Endothelial cell of umbilical vein (primary cell): Measurements from ENCODE around the gene FMN1. TPM values are rescaled to one million over a fixed set of nuclear protein-coding genes. Genes with fewer than 3 reads are reported as not detected.

Experiments
- BruUV-seq: library from RNA; stranded (reverse); fragments of 400-500 nt; replicated peaks from 2 replicates; lab custom pipeline; 2021; lab: Mats Ljungman, UMichigan
- CTCF ChIA-PET: fragments of 300-600, 350-600 bp; sonication (Branson Sonifier 250); formaldehyde crosslinking; loops from one replicate; lab custom pipeline; 2021; ENCODE audit warnings: antibody characterized with exemption, inconsistent platforms; lab: Charles Lee
- POLR2A ChIA-PET: fragments of 300-600, 350-600 bp; sonication (Branson Sonifier 250); formaldehyde crosslinking; loops from one replicate; lab custom pipeline; 2021; ENCODE audit warnings: antibody characterized with exemption, inconsistent platforms; lab: Charles Lee
- DNase-seq: peaks from one replicate; pipeline ENCODE4 v3.0.0-alpha.2; 2011; ENCODE audit warnings: low read depth, low spot score
- FAIRE-seq: peaks from 2 replicates; lab custom pipeline; 2011; peaks lifted over from hg19 to GRCh38; lab: Jason Lieb, UNC
- H2AFZ ChIP-seq: 2 replicates; pipeline ENCODE4 v1.6.0; 2012; ENCODE audit warnings: low read depth, low read length, control low read depth, inconsistent platforms
- H3K27ac ChIP-seq: 2 replicates; pipeline ENCODE4 v1.5.1; 2011; ENCODE audit warnings: low read depth, mild to moderate bottlenecking, control low read depth, low read length, moderate library complexity; ENCODE audit not compliant: insufficient read depth
- H3K27me3 ChIP-seq, 2 experiments: 2 replicates each; pipeline versions ENCODE4 v1.6.0 to v1.6.1; 2011; ENCODE audit warnings: low read length in 2 of 2, mixed read lengths in 1 of 2; ENCODE audit not compliant: control insufficient read depth in 2 of 2, insufficient read depth in 2 of 2
- H3K36me3 ChIP-seq, 2 experiments: 2 replicates in 1 of 2; 3 replicates in 1 of 2; pipeline ENCODE4 v1.5.1; 2011; ENCODE audit warnings: low read length in 2 of 2, mild to moderate bottlenecking in 1 of 2, moderate library complexity in 1 of 2; ENCODE audit not compliant: control insufficient read depth in 2 of 2, insufficient read depth in 2 of 2; ENCODE audit errors: extremely low read depth in 1 of 2
- H3K4me1 ChIP-seq: 3 replicates; pipeline ENCODE4 v1.5.1; 2011; ENCODE audit warnings: mild to moderate bottlenecking, low read length; ENCODE audit not compliant: control insufficient read depth, insufficient read depth; ENCODE audit errors: extremely low read depth
- H3K4me2 ChIP-seq: 2 replicates; pipeline ENCODE4 v1.6.1; 2011; ENCODE audit warnings: low read length, control low read depth, mixed read lengths; ENCODE audit not compliant: insufficient read depth
- H3K4me3 ChIP-seq, 3 experiments: fragments of 200-600 bp in 1 of 3; sonication (generic), shearing (Covaris generic) in 1 of 3; replicated peaks in 1 of 3; 2 replicates each; pipeline ENCODE4 v1.5.1; 2011 to 2016; ENCODE audit warnings: control low read depth in 3 of 3, low read length in 3 of 3, mild to moderate bottlenecking in 2 of 3, inconsistent platforms in 1 of 3, low read depth in 1 of 3, moderate library complexity in 1 of 3; ENCODE audit not compliant: insufficient read depth in 1 of 3
- H3K79me2 ChIP-seq: 2 replicates; pipeline ENCODE4 v1.6.0; 2012; ENCODE audit warnings: low read length, inconsistent platforms; ENCODE audit not compliant: control insufficient read depth, insufficient read depth
- H3K9ac ChIP-seq: replicated peaks from 2 replicates; pipeline ENCODE3; 2011; ENCODE audit warnings: low read length, control low read depth; ENCODE audit not compliant: insufficient read depth; ENCODE audit errors: extremely low read depth
- H3K9me1 ChIP-seq: replicated peaks from 3 replicates; pipeline ENCODE4 v1.6.0; 2011; ENCODE audit warnings: mild to moderate bottlenecking, low read length; ENCODE audit not compliant: control insufficient read depth, insufficient read depth; ENCODE audit errors: extremely low read depth
- H3K9me3 ChIP-seq: replicated peaks from 2 replicates; pipeline ENCODE4 v1.5.1; 2012; ENCODE audit warnings: low read length, inconsistent platforms; ENCODE audit not compliant: control insufficient read depth, insufficient read depth
- H4K20me1 ChIP-seq: replicated peaks from 2 replicates; pipeline ENCODE3; 2011; ENCODE audit warnings: mild to moderate bottlenecking, low read length; ENCODE audit not compliant: control insufficient read depth, insufficient read depth; ENCODE audit errors: extremely low read depth
- CTCF ChIP-seq, 2 donors: IDR thresholded peaks; 1 replicate in 1 of 2; 2 replicates in 1 of 2; pipeline ENCODE4 v1.5.1; 2011; ENCODE audit warnings: low read length in 2 of 2, mild to moderate bottlenecking in 2 of 2, moderate library complexity in 2 of 2, control low read depth in 1 of 2, inconsistent platforms in 1 of 2, low read depth in 1 of 2; ENCODE audit not compliant: insufficient read depth in 1 of 2; ENCODE audit errors: extremely low read depth in 1 of 2
- EZH2 ChIP-seq: IDR thresholded peaks from 2 replicates; pipeline ENCODE4 v1.6.1; 2012; ENCODE audit warnings: borderline replicate concordance, low read depth, mild to moderate bottlenecking, moderate library complexity, low read length, inconsistent platforms; ENCODE audit not compliant: severe bottlenecking
- FOS ChIP-seq: IDR thresholded peaks from 2 replicates; pipeline ENCODE4 v1.6.1; 2011; ENCODE audit warnings: mild to moderate bottlenecking, low read length, moderate library complexity, borderline replicate concordance; ENCODE audit not compliant: insufficient read depth
- GATA2 ChIP-seq: IDR thresholded peaks from 2 replicates; pipeline ENCODE4 v1.7.0; 2011; ENCODE audit warnings: low read depth, mild to moderate bottlenecking, moderate library complexity, mixed read lengths, low read length; ENCODE audit not compliant: insufficient read length, insufficient read depth
- JUN ChIP-seq: IDR thresholded peaks from 2 replicates; pipeline ENCODE4 v1.6.1; 2011; ENCODE audit warnings: borderline replicate concordance, low read depth; ENCODE audit not compliant: insufficient read length, insufficient read depth
- MAX ChIP-seq: IDR thresholded peaks from 2 replicates; pipeline ENCODE4 v1.6.1; 2011; ENCODE audit not compliant: insufficient read depth, insufficient read length
- MYC ChIP-seq: IDR thresholded peaks from one replicate; pipeline ENCODE4 v1.6.1; 2011; ENCODE audit warnings: mild to moderate bottlenecking, low read depth, low read length
- POLR2A ChIP-seq: IDR thresholded peaks from 2 replicates; pipeline ENCODE4 v1.6.1; 2012; ENCODE audit warnings: low read depth, mild to moderate bottlenecking, control low read depth, low read length
- POLR2AphosphoS5 ChIP-seq: IDR thresholded peaks from 2 replicates; pipeline ENCODE4 v1.6.1; 2012; ENCODE audit warnings: low read depth, mild to moderate bottlenecking, control low read depth, low read length, moderate library complexity; ENCODE audit not compliant: insufficient read depth
- dilution Hi-C: fragments of 300-500 bp; cut with MboI; formaldehyde crosslinking; loops from one replicate; pipeline ENCODE4 v1.15.0; 2019; ENCODE audit warnings: low sequenced_read_pairs; ENCODE audit not compliant: extremely low pct_ligation_motif_present
- intact Hi-C: fragments of 100-400 bp; cut with micrococcal nuclease; formaldehyde crosslinking; loops from one replicate; pipeline ENCODE4 v1.10.0; 2022
- polyA plus RNA-seq, 4 experiments: library from polyadenylated mRNA; depleted of rRNA in 3 of 4; stranded (reverse) in 3 of 4; unstranded in 1 of 4; fragments of >200 nt; gene quantifications; 2 replicates each; pipeline versions ENCODE4 v1.2.1 to v1.2.3, GENCODE V29; 2011 to 2012; ENCODE audit warnings: missing spikeins in 1 of 4
- total RNA-seq: library from RNA; stranded (reverse); gene quantifications from 2 replicates; pipeline ENCODE4 v1.2.3, GENCODE V29; 2021

The FMN1 gene
- total and polyA plus RNA-seq, 2 donors (not counting 3 experiments of a cell fraction or from before 2014, with no cell fraction given) = 0.01 to 0.29 TPM

GRCh38 chr15:32942401-32942841, 252.1 kb downstream of the FMN1 start:
- H2AFZ ChIP-seq = no peak overlapping the region
- BruUV-seq = no TSS peak
- no peak overlapping the region for H3K4me3 ChIP-seq
- no peak overlapping the region for H3K27ac ChIP-seq
- dilution Hi-C loops (no loop called here), intact Hi-C loops (no loop called here)
- CTCF ChIA-PET = interaction anchor here (0.9 to 4.6 kb wide), 4 partner anchors 14 to 280 kb away, joined by 3 to 23 read pairs (median 8); no protein-coding TSS in a partner anchor
- POLR2A ChIA-PET = no interaction called here
- H3K79me2 ChIP-seq = no peaks in the 10 kb centered on the region
- DNase-seq = no peak
- H3K27me3 ChIP-seq = peaks cover 0 to 7% of the 10 kb centered on the region in 2 experiments
- H4K20me1 ChIP-seq = no peaks in the 10 kb centered on the region
- TF ChIP-seq MYC (no peak), FOS (no peak), EZH2 (no peak), CTCF (IDR thresholded peaks at IDR 0.05; ENCODE audit: extremely low read depth in 1 of 2, insufficient read depth in 1 of 2, low read depth in 1 of 2, low read length in 2 of 2) (no peak), JUN (no peak), MAX (no peak), POLR2A (no peak), POLR2AphosphoS5 (no peak), GATA2 (no peak)
- H3K9ac ChIP-seq = no peak overlapping the region
- FAIRE-seq = no peak
- no peaks in the 10 kb centered on the region for H3K9me1 ChIP-seq
- H3K4me2 ChIP-seq = no peak overlapping the region
- H3K4me1 ChIP-seq = no peaks in the 10 kb centered on the region
- H3K36me3 ChIP-seq = no peaks in the 10 kb centered on the region
- no peaks in the 10 kb centered on the region for H3K9me3 ChIP-seq
